ENCODE results near the gene GAB1. TPM values are rescaled to one million over a fixed set of nuclear protein-coding genes. Genes with fewer than 3 reads are reported as not detected.

Gene GAB1
- total RNA-seq, 3 donors from 2014 or later: 62.3 to 104 (median 84.0) TPM

DNA sequence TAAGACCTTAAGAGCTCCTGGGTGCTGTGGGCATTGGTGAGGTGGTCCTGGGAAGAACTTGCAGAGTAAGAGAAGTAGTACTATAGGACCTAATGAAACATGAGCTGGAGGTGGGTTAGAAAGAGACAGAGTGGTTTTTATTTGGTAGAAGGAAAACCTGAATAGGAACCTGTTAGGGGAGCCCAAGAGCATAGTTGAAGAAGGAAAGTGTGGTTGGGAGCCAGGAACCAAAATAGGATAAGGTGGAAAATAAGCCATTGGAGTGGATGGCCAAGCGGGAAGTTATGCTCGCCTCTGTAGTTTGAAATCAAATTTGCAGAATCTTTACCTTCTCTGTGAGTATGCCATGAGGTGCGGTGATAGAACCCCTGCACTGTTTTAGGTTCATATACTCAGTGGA lies 26.7 kb downstream of the GAB1 start:
- Histone ChIP-seq H3K4me1 (ENCODE audit: low read depth) (peaks cover 32% of the 10 kb centered on the region), H3K4me3 (no peak overlapping the region), H3K36me3 (ENCODE audit: low read depth) (no peaks in the 10 kb centered on the region), H3K9me3 (no peaks in the 10 kb centered on the region)
- no peak for ATAC-seq
- TF ChIP-seq, protein P1, sequence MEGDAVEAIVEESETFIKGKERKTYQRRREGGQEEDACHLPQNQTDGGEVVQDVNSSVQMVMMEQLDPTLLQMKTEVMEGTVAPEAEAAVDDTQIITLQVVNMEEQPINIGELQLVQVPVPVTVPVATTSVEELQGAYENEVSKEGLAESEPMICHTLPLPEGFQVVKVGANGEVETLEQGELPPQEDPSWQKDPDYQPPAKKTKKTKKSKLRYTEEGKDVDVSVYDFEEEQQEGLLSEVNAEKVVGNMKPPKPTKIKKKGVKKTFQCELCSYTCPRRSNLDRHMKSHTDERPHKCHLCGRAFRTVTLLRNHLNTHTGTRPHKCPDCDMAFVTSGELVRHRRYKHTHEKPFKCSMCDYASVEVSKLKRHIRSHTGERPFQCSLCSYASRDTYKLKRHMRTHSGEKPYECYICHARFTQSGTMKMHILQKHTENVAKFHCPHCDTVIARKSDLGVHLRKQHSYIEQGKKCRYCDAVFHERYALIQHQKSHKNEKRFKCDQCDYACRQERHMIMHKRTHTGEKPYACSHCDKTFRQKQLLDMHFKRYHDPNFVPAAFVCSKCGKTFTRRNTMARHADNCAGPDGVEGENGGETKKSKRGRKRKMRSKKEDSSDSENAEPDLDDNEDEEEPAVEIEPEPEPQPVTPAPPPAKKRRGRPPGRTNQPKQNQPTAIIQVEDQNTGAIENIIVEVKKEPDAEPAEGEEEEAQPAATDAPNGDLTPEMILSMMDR (IDR thresholded peaks at IDR 0.05): no peak
- intact Hi-C loops (cut with DNase I, micrococcal nuclease): no loop called here
- no peak for DNase-seq

GRCh38 chr4:143364063-143364462 lies 27.4 kb downstream of the GAB1 start:
- H3K4me1 ChIP-seq (ENCODE audit: low read depth): peaks cover 31% of the 10 kb centered on the region
- ATAC-seq: no peak
- TF ChIP-seq, protein P1 (IDR thresholded peaks at IDR 0.05): no peak
- no peak for DNase-seq
- no peaks in the 10 kb centered on the region for H3K36me3 ChIP-seq (ENCODE audit: low read depth)
- no peak overlapping the region for H3K4me3 ChIP-seq
- H3K9me3 ChIP-seq: no peaks in the 10 kb centered on the region
- intact Hi-C loops (cut with DNase I, micrococcal nuclease): no loop called here

- intact Hi-C loops (cut with DNase I, micrococcal nuclease): no loop called here
- peaks cover 13% of the 10 kb centered on the region for H3K4me1 ChIP-seq (ENCODE audit: low read depth)
- ATAC-seq: no peak
- H3K36me3 ChIP-seq (ENCODE audit: low read depth): no peaks in the 10 kb centered on the region
- no peaks in the 10 kb centered on the region for H3K9me3 ChIP-seq
- no peak overlapping the region for H3K4me3 ChIP-seq
- no peak for DNase-seq
- TF ChIP-seq, protein P1 (IDR thresholded peaks at IDR 0.05): no peak
Measured at GRCh38 chr4:143367863-143368262, 31.2 kb downstream of the GAB1 start.

DNA sequence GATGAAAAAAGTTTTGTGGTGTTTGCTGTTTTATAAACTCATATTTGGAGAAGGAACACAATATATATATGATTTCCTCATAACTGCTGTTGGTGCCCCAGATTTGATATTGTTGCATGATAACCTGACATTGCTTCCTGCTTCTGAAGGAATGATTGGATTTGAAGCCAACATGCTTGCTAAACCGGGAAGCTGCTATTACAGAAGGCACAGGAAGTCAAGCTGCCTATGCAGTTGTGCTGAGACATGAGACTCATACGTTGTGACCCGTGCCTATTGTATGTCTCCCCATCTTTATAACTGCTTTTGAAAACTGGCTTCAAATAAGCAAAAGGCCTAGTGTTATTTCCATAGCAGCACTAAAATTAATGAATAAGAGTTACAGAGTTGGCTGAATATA lies 32.9 kb downstream of the GAB1 start:
- H3K9me3 ChIP-seq: no peaks in the 10 kb centered on the region
- intact Hi-C loops (cut with DNase I, micrococcal nuclease): no loop called here
- no peak overlapping the region for H3K4me3 ChIP-seq
- ATAC-seq (peak; percentile 94), DNase-seq (peak in 1 of 3 donors; percentile 43)
- TF ChIP-seq, protein P1 (IDR thresholded peaks at IDR 0.05): no peak
- H3K4me1 ChIP-seq (ENCODE audit: low read depth): peaks cover 13% of the 10 kb centered on the region
- H3K36me3 ChIP-seq (ENCODE audit: low read depth): no peaks in the 10 kb centered on the region

- DNase-seq: no peak
- TF ChIP-seq, protein P1 (IDR thresholded peaks at IDR 0.05): no peak
- no peaks in the 10 kb centered on the region for H3K9me3 ChIP-seq
- intact Hi-C loops (cut with DNase I, micrococcal nuclease): no loop called here
- no peak for ATAC-seq
- no peak overlapping the region for H3K4me3 ChIP-seq
- H3K4me1 ChIP-seq (ENCODE audit: low read depth): peaks cover 20% of the 10 kb centered on the region
- no peaks in the 10 kb centered on the region for H3K36me3 ChIP-seq (ENCODE audit: low read depth)
Measured at GRCh38 chr4:143372093-143372915, 35.6 kb downstream of the GAB1 start.

All from mucosa of descending colon (tissue), 3 donors.